NCI-H1105 treated with DMSO at 0.1 percent for 48 hours (cell line): ENCODE results near the gene NTN3.

Source experiments
- DNase-seq: peaks from one replicate; lab custom pipeline; 2025; lab: John Stamatoyannopoulos, UW

Gene NTN3

GRCh38 chr16:2497116-2497630, 26.1 kb downstream of the NTN3 start:
- no peak for DNase-seq

- no peak for DNase-seq
Measured at GRCh38 chr16:2497695-2498484, 26.8 kb downstream of the NTN3 start.

GRCh38 chr16:2498531-2499253, 27.6 kb downstream of the NTN3 start:
- no peak for DNase-seq

- no peak for DNase-seq
Measured at GRCh38 chr16:2499454-2499853, 28.4 kb downstream of the NTN3 start.

- DNase-seq, result no peak
Measured at GRCh38 chr16:2499890-2500429, 28.9 kb downstream of the NTN3 start.

- no peak for DNase-seq
Measured at GRCh38 chr16:2500430-2500917, 29.4 kb downstream of the NTN3 start.

- peak; percentile 51 for DNase-seq
Measured at GRCh38 chr16:2500918-2501750, 30.0 kb downstream of the NTN3 start.

GRCh38 chr16:2501946-2502895, 31.1 kb downstream of the NTN3 start:
- DNase-seq, result no peak

- no peak for DNase-seq
Measured at GRCh38 chr16:2505695-2506094, 34.6 kb downstream of the NTN3 start.

GRCh38 chr16:2507052-2507659, 36.1 kb downstream of the NTN3 start:
- DNase-seq, result no peak

- DNase-seq, result no peak
Measured at GRCh38 chr16:2507665-2508064, 36.6 kb downstream of the NTN3 start.

- no peak for DNase-seq
Measured at GRCh38 chr16:2508722-2509400, 37.8 kb downstream of the NTN3 start.

- no peak for DNase-seq
Measured at GRCh38 chr16:2511128-2511800, 40.2 kb downstream of the NTN3 start.

- no peak for DNase-seq
Measured at GRCh38 chr16:2511996-2512734, 41.1 kb downstream of the NTN3 start.

- peak; percentile 36 for DNase-seq
Measured at GRCh38 chr16:2512735-2513404, 41.8 kb downstream of the NTN3 start.

GRCh38 chr16:2513405-2514332, 42.6 kb downstream of the NTN3 start, which contains the start of gene ATP6V0C:
TSS of gene ATP6V0C (plus strand) at chr16:2513952. CDS start at chr16:2514104, 152 bp downstream.
- DNase-seq, result peak; percentile 69
